Measurements from ENCODE around the gene ADGRF3. TPM values are rescaled to one million over a fixed set of nuclear protein-coding genes. Genes with fewer than 3 reads are reported as not detected.

The ADGRF3 gene
- total and polyA plus RNA-seq, 9 of the 15 experiments (the other 6 are each of a cell fraction or from before 2014, with no cell fraction given): 0.04 to 0.54 (median 0.16) TPM; not detected in 2

- TF ChIP-seq BRD9 (IDR thresholded peaks at IDR 0.05; ENCODE audit: low read depth, partially characterized antibody) (peak; percentile 51), ADNP (tag; IDR thresholded peaks at IDR 0.05) (peak; percentile 78), NKRF (IDR thresholded peaks at IDR 0.05; ENCODE audit: borderline replicate concordance) (0 out of 2 replicates have a peak, but pooled peaks have one; percentile 0), RBBP5 (IDR thresholded peaks at IDR 0.05; ENCODE audit: borderline replicate concordance, insufficient read depth, low read length, poor library complexity, severe bottlenecking) (no peak), STAT6 (CRISPR knock-in tag; IDR thresholded peaks at IDR 0.05) (no peak), REST (IDR thresholded peaks at IDR 0.05; ENCODE audit: borderline replicate concordance) (no peak), REST (CRISPR knock-in tag; IDR thresholded peaks at IDR 0.05; ENCODE audit: low read depth) (no peak), EGR1 (conservative IDR thresholded peaks at IDR 0.05) (peak; percentile 63), AFF4 (CRISPR knock-in tag; IDR thresholded peaks at IDR 0.05) (no peak)
These were observed 1.9 kb downstream of the ADGRF3 start (continued) for GRCh38 chr2:26344581-26345282.
